Vagina (tissue), 2 donors: ENCODE results near the gene BAG5. TPM values are rescaled to one million over a fixed set of nuclear protein-coding genes. Genes with fewer than 3 reads are reported as not detected.

Experiments used
- DNase-seq, 2 donors: peaks; one replicate each; pipeline ENCODE4 v3.0.0-alpha.2; 2017; ENCODE audit errors: extremely low spot score in 2 of 2
- H3K27ac ChIP-seq: fragments of 200-600 bp; sonication (generic); one replicate; pipeline ENCODE4 v1.5.1; 2019
- H3K27me3 ChIP-seq: fragments of 200-600 bp; sonication (generic); one replicate; pipeline ENCODE4 v1.5.1; 2019
- H3K36me3 ChIP-seq, 2 donors: fragments of 200-600 bp; sonication (generic); one replicate each; pipeline ENCODE4 v1.5.1; 2017 to 2019
- H3K4me1 ChIP-seq: fragments of 200-600 bp; sonication (generic); one replicate; pipeline ENCODE4 v1.5.1; 2019
- H3K4me3 ChIP-seq, 2 donors: fragments of 200-600 bp; sonication (generic); 1 replicate in 1 of 2; 2 replicates in 1 of 2; pipeline ENCODE4 v1.5.1; 2016 to 2019
- H3K9me3 ChIP-seq: fragments of 200-600 bp; sonication (generic); one replicate; pipeline ENCODE4 v1.5.1; 2019
- CTCF ChIP-seq, 3 experiments: fragments of 450-650 bp in 2 of 3; fragments of 200-600 bp in 1 of 3; sonication (generic) in 1 of 3; IDR thresholded peaks; one replicate each; pipeline ENCODE4 v1.5.1; 2017 to 2019; ENCODE audit warnings: antibody characterized with exemption in 3 of 3, mild to moderate bottlenecking in 2 of 3, moderate library complexity in 2 of 3
- POLR2A ChIP-seq, 2 donors: fragments of 450-650 bp; IDR thresholded peaks; one replicate each; pipeline ENCODE4 v1.6.1; 2017; ENCODE audit warnings: antibody characterized with exemption in 2 of 2, mild to moderate bottlenecking in 2 of 2, moderate library complexity in 2 of 2
- POLR2AphosphoS5 ChIP-seq, 2 donors: sonication (generic); formaldehyde crosslinking; IDR thresholded peaks; one replicate each; pipeline ENCODE4 v1.9.0; 2017; ENCODE audit warnings: antibody characterized with exemption in 2 of 2, mild to moderate bottlenecking in 2 of 2, low read depth in 1 of 2; ENCODE audit not compliant: insufficient read depth in 1 of 2
- intact Hi-C: fragments of 100-400 bp; cut with DNase I; formaldehyde crosslinking; loops from one replicate; pipeline ENCODE4 v1.15.1; 2023
- small RNA-seq: library from RNA; depleted of rRNA; stranded (forward); fragments of <200 nt; gene quantifications from one replicate; pipeline ENCODE3, GENCODE V24; 2016
- total RNA-seq: library from RNA; depleted of rRNA; stranded (reverse); fragments of >200 nt; gene quantifications from one replicate; pipeline ENCODE4 v1.2.3, GENCODE V29; 2016

Gene BAG5
- total RNA-seq, 1 donor from 2014 or later = 21.6 TPM

- Histone ChIP-seq H3K4me1 (peaks cover 5% of the 10 kb centered on the region), H3K9me3 (no peaks in the 10 kb centered on the region), H3K27ac (no peak overlapping the region), H3K36me3 (peaks cover 0 to 28% of the 10 kb centered on the region in 2 donors), H3K4me3 (no peak overlapping the region), H3K27me3 (no peaks in the 10 kb centered on the region)
- DNase-seq = no peak
- intact Hi-C loops = no loop called here
- TF ChIP-seq CTCF (IDR thresholded peaks at IDR 0.05) (no peak), POLR2AphosphoS5 (IDR thresholded peaks at IDR 0.05; ENCODE audit: insufficient read depth in 1 of 2, low read depth in 1 of 2) (no peak), POLR2A (IDR thresholded peaks at IDR 0.05) (no peak)
These were observed 54.7 kb downstream of the BAG5 start for GRCh38 chr14:103507751-103508150.

Small RNA genes lying within 50 kb of the gene (small RNA-seq; reads per million reads assigned to genes)
- not detected for gene RNU4-68P
- gene RNU7-160P = not detected

Other genes starting within 250 kb of the BAG5 start
- 186 TPM for gene EIF5, start 228.4 kb downstream of the BAG5 start, total RNA-seq
- 77.6 TPM for gene MARK3, start 177.2 kb downstream of the BAG5 start, total RNA-seq
- gene CKB, start 39.8 kb downstream of the BAG5 start, total RNA-seq = 179 TPM
- 17.7 TPM for gene TRMT61A, start 33.5 kb downstream of the BAG5 start, total RNA-seq
- 17.2 TPM for gene COA8, start 303 bp upstream of the BAG5 start, total RNA-seq
- 322 TPM for gene KLC1, start 66.6 kb upstream of the BAG5 start, total RNA-seq
- 6.9 TPM for gene XRCC3, start 152.8 kb upstream of the BAG5 start, total RNA-seq
- gene ZFYVE21, start 153.2 kb upstream of the BAG5 start, total RNA-seq = 172 TPM